ENCODE data around the gene TRPM5. TPM values are rescaled to one million over a fixed set of nuclear protein-coding genes. Genes with fewer than 3 reads are reported as not detected.

The TRPM5 gene
- total and polyA plus RNA-seq, 2 of the 8 experiments (the other 6 are each of a cell fraction or from before 2014, with no cell fraction given), result 0.02 TPM; not detected in 1

GRCh38 chr11:2488004-2488403, 43.7 kb upstream of the TRPM5 start (continued):
- TF ChIP-seq, protein P1, sequence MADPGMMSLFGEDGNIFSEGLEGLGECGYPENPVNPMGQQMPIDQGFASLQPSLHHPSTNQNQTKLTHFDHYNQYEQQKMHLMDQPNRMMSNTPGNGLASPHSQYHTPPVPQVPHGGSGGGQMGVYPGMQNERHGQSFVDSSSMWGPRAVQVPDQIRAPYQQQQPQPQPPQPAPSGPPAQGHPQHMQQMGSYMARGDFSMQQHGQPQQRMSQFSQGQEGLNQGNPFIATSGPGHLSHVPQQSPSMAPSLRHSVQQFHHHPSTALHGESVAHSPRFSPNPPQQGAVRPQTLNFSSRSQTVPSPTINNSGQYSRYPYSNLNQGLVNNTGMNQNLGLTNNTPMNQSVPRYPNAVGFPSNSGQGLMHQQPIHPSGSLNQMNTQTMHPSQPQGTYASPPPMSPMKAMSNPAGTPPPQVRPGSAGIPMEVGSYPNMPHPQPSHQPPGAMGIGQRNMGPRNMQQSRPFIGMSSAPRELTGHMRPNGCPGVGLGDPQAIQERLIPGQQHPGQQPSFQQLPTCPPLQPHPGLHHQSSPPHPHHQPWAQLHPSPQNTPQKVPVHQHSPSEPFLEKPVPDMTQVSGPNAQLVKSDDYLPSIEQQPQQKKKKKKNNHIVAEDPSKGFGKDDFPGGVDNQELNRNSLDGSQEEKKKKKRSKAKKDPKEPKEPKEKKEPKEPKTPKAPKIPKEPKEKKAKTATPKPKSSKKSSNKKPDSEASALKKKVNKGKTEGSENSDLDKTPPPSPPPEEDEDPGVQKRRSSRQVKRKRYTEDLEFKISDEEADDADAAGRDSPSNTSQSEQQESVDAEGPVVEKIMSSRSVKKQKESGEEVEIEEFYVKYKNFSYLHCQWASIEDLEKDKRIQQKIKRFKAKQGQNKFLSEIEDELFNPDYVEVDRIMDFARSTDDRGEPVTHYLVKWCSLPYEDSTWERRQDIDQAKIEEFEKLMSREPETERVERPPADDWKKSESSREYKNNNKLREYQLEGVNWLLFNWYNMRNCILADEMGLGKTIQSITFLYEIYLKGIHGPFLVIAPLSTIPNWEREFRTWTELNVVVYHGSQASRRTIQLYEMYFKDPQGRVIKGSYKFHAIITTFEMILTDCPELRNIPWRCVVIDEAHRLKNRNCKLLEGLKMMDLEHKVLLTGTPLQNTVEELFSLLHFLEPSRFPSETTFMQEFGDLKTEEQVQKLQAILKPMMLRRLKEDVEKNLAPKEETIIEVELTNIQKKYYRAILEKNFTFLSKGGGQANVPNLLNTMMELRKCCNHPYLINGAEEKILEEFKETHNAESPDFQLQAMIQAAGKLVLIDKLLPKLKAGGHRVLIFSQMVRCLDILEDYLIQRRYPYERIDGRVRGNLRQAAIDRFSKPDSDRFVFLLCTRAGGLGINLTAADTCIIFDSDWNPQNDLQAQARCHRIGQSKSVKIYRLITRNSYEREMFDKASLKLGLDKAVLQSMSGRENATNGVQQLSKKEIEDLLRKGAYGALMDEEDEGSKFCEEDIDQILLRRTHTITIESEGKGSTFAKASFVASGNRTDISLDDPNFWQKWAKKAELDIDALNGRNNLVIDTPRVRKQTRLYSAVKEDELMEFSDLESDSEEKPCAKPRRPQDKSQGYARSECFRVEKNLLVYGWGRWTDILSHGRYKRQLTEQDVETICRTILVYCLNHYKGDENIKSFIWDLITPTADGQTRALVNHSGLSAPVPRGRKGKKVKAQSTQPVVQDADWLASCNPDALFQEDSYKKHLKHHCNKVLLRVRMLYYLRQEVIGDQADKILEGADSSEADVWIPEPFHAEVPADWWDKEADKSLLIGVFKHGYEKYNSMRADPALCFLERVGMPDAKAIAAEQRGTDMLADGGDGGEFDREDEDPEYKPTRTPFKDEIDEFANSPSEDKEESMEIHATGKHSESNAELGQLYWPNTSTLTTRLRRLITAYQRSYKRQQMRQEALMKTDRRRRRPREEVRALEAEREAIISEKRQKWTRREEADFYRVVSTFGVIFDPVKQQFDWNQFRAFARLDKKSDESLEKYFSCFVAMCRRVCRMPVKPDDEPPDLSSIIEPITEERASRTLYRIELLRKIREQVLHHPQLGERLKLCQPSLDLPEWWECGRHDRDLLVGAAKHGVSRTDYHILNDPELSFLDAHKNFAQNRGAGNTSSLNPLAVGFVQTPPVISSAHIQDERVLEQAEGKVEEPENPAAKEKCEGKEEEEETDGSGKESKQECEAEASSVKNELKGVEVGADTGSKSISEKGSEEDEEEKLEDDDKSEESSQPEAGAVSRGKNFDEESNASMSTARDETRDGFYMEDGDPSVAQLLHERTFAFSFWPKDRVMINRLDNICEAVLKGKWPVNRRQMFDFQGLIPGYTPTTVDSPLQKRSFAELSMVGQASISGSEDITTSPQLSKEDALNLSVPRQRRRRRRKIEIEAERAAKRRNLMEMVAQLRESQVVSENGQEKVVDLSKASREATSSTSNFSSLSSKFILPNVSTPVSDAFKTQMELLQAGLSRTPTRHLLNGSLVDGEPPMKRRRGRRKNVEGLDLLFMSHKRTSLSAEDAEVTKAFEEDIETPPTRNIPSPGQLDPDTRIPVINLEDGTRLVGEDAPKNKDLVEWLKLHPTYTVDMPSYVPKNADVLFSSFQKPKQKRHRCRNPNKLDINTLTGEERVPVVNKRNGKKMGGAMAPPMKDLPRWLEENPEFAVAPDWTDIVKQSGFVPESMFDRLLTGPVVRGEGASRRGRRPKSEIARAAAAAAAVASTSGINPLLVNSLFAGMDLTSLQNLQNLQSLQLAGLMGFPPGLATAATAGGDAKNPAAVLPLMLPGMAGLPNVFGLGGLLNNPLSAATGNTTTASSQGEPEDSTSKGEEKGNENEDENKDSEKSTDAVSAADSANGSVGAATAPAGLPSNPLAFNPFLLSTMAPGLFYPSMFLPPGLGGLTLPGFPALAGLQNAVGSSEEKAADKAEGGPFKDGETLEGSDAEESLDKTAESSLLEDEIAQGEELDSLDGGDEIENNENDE (IDR thresholded peaks at IDR 0.05; ENCODE audit: insufficient replicate concordance, low read length), result no peak
- TF ChIP-seq CBX5 (IDR thresholded peaks at IDR 0.05; ENCODE audit: low read depth, low read length), result no peak
- no peak for TF ChIP-seq SP2 (IDR thresholded peaks at IDR 0.05; ENCODE audit: low read length)
- TF ChIP-seq SIRT6 (IDR thresholded peaks at IDR 0.05; ENCODE audit: low read length), result no peak

Measured in H1 (cell line).